ENCODE measurements around the gene CAPZB.

The CAPZB gene

GRCh38 chr1:19357299-19357986 is 127.9 kb downstream of the CAPZB start:
- H3K4me3 Mint-ChIP-seq = no peak overlapping the region
- H3K27ac Mint-ChIP-seq = peak overlapping the region; percentile 58
- no peak for DNase-seq
- H3K4me1 Mint-ChIP-seq (ENCODE audit: low read depth) = peaks cover 32% of the 10 kb centered on the region
- no peaks in the 10 kb centered on the region for H3K9me3 Mint-ChIP-seq
- H3K36me3 Mint-ChIP-seq (ENCODE audit: low read depth) = peaks cover 66% of the 10 kb centered on the region
- H3K27me3 Mint-ChIP-seq = no peaks in the 10 kb centered on the region

- no peak overlapping the region for H3K4me3 Mint-ChIP-seq
- peak overlapping the region; percentile 72 for H3K27ac Mint-ChIP-seq
- DNase-seq = no peak
- H3K4me1 Mint-ChIP-seq (ENCODE audit: low read depth) = peaks cover 21% of the 10 kb centered on the region
- H3K36me3 Mint-ChIP-seq (ENCODE audit: low read depth) = peaks cover 77% of the 10 kb centered on the region
- no peaks in the 10 kb centered on the region for H3K9me3 Mint-ChIP-seq
- H3K27me3 Mint-ChIP-seq = no peaks in the 10 kb centered on the region
Observed at GRCh38 chr1:19356266-19356665, 129.1 kb downstream of the CAPZB start.

DNA sequence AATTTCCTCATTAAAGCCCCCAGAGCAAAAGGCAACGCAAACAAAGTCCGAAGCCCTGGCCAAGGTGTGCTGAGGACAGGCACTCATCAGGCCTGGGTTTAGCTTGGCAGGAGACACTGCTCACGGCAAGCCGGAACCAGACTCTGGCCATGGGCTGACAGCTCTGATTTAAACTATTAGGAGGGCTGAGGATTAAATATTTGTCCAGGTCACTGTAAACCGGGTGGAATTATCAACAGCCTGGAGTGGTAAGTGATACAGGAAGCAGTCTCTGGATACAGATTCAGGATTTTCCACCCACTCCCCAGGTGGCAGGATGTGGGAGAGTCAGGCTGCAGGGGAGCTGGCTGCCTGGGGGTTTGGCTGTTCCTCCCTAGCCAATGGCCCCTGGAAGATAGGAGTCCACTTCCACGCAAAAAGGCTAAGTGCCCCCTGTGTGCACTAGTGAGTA is 130.8 kb downstream of the CAPZB start:
- H3K27me3 Mint-ChIP-seq = no peaks in the 10 kb centered on the region
- no peak overlapping the region for H3K4me3 Mint-ChIP-seq
- peaks cover 80% of the 10 kb centered on the region for H3K36me3 Mint-ChIP-seq (ENCODE audit: low read depth)
- no peaks in the 10 kb centered on the region for H3K9me3 Mint-ChIP-seq
- DNase-seq = no peak
- peaks cover 4% of the 10 kb centered on the region for H3K4me1 Mint-ChIP-seq (ENCODE audit: low read depth)
- no peak overlapping the region for H3K27ac Mint-ChIP-seq

DNA sequence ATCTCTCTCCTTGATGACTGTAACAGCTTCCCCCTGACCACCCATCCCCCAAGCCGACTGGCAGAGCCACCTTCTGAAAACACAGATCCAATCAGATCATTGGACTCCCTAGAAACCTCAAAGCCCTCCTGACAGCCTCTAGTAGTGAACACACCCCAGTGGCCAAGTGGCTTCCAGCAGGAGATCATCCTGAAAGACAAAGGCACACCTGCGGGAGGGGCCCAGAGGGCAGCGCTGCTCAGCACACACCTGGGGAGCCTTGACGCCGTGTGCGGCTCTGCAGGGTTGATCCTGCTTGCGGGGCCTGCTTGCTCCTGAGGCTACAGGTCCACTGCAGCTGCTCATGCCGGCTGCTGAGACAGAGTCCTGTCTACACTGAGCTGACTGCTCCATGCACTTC is 131.7 kb downstream of the CAPZB start:
- Mint-ChIP-seq H3K36me3 (ENCODE audit: low read depth) (peaks cover 89% of the 10 kb centered on the region), H3K4me3 (no peak overlapping the region), H3K4me1 (ENCODE audit: low read depth) (no peaks in the 10 kb centered on the region), H3K27ac (peak overlapping the region; percentile 72), H3K27me3 (no peaks in the 10 kb centered on the region), H3K9me3 (no peaks in the 10 kb centered on the region)
- no peak for DNase-seq

DNA sequence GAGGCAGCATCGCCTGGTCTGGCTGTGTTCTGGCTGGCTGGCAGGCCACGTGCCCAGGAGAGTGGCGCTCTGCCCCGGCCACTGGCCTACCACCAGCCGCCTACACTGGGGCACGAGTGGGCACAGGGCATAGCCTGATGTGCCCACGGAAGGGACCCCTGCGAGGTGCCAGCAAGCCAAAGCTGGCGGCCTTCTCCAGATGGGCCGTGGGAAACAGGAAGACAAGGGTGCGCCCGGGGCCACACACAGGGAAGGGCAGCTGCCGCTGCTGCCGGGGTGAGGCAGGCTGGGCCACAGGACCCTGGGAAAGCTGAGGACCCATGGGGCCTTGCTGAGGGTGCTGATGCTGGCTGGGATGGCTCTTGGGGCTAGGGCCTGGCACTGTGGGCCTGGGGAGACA is 132.5 kb downstream of the CAPZB start:
- H3K27ac Mint-ChIP-seq = peak overlapping the region; percentile 72
- H3K4me3 Mint-ChIP-seq = no peak overlapping the region
- peaks cover 92% of the 10 kb centered on the region for H3K36me3 Mint-ChIP-seq (ENCODE audit: low read depth)
- no peak for DNase-seq
- no peaks in the 10 kb centered on the region for H3K27me3 Mint-ChIP-seq
- H3K4me1 Mint-ChIP-seq (ENCODE audit: low read depth) = peaks cover 2% of the 10 kb centered on the region
- H3K9me3 Mint-ChIP-seq = no peaks in the 10 kb centered on the region

DNA sequence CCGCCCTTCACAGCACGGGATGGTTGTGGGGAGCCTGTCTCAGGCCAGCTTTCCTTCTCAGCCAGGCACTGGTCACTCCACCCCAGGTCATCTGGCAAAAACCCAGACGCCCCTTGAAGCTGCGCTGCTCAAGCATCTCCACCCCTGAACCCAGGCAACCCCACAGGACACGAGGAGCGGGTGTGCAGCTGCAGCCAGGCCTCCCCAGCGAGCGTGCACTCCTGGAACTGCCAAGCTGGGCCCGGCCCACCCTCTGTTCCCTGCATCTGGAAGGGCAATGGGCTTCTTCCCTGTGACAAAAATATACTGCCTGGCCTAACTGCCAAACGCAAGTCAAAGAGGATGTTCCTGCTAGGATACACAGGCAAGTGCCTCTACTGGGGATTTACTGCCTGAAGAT is 133.5 kb downstream of the CAPZB start:
- peaks cover 87% of the 10 kb centered on the region for H3K36me3 Mint-ChIP-seq (ENCODE audit: low read depth)
- no peak overlapping the region for H3K4me3 Mint-ChIP-seq
- peak overlapping the region; percentile 59 for H3K27ac Mint-ChIP-seq
- DNase-seq = no peak
- no peaks in the 10 kb centered on the region for H3K9me3 Mint-ChIP-seq
- peaks cover 3% of the 10 kb centered on the region for H3K4me1 Mint-ChIP-seq (ENCODE audit: low read depth)
- H3K27me3 Mint-ChIP-seq = no peaks in the 10 kb centered on the region

- no peak for DNase-seq
- Mint-ChIP-seq H3K27ac (peak overlapping the region; percentile 76), H3K27me3 (no peaks in the 10 kb centered on the region), H3K36me3 (ENCODE audit: low read depth) (peaks cover 80% of the 10 kb centered on the region), H3K4me1 (ENCODE audit: low read depth) (peaks cover 3% of the 10 kb centered on the region), H3K4me3 (no peak overlapping the region), H3K9me3 (no peaks in the 10 kb centered on the region)
Observed at GRCh38 chr1:19350566-19350965, 134.8 kb downstream of the CAPZB start.

DNA sequence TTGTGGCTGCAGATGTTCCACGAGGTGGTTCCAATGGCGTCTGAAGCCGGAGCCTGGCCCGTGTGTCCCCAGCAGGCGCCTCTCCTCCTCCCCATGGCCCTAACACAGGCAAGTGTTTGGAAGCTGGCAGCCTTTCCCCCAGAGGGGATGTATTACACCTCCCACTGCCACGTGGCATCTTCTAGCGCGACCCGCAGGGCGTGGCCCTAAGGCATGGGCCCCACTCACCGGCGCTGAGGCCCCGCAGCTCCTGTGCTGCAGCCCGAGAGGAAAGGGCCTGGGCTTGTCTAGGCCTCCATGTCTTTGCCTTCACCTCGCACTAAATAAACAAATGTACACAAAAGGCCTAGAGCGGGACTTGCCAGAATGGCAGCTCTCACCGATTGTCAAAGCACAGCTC is 135.3 kb downstream of the CAPZB start:
- no peak for DNase-seq
- Mint-ChIP-seq H3K4me1 (ENCODE audit: low read depth) (peaks cover 3% of the 10 kb centered on the region), H3K36me3 (ENCODE audit: low read depth) (peaks cover 80% of the 10 kb centered on the region), H3K4me3 (no peak overlapping the region), H3K9me3 (no peaks in the 10 kb centered on the region), H3K27ac (peak overlapping the region; percentile 76), H3K27me3 (no peaks in the 10 kb centered on the region)

DNA sequence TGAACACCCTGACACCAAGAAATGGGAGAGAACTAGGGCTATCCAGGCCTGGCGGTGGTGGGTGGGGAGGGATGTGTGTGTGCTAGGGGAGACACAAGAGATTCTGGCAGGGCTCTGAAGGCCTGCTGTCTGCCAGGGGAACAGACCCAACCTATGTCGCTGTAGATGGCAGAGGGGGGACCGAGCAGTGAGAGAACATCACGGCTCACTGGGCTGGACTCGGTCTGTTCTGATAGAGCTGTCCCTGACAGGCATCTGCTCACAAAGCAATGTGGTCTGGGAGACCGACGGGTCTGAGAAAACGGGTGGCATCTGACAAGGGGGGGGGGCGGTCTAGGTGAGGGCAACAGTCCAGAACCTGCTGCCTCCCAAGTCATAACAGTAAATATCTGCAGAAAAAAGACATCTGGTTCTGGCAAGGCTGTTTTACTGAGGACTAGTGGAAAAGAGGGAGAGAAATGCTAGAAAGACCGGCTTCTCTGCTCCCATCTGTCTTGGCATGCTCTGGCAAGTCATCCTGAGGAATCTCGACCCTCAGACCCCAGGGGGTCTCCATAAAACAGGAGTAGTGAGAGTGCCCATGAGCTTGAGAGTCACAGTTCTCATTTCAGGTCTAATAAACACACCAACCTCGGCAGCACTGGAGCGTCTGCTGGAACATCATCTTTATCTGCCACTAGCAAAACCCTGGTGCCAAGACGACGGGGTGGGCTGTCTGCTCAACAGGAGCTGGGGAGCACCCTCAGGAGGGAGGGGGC is 136.7 kb downstream of the CAPZB start:
- H3K27ac Mint-ChIP-seq = peak overlapping the region; percentile 82
- peaks cover 3% of the 10 kb centered on the region for H3K4me1 Mint-ChIP-seq (ENCODE audit: low read depth)
- no peak overlapping the region for H3K4me3 Mint-ChIP-seq
- H3K9me3 Mint-ChIP-seq = no peaks in the 10 kb centered on the region
- no peaks in the 10 kb centered on the region for H3K27me3 Mint-ChIP-seq
- peaks cover 80% of the 10 kb centered on the region for H3K36me3 Mint-ChIP-seq (ENCODE audit: low read depth)
- no peak for DNase-seq

DNA sequence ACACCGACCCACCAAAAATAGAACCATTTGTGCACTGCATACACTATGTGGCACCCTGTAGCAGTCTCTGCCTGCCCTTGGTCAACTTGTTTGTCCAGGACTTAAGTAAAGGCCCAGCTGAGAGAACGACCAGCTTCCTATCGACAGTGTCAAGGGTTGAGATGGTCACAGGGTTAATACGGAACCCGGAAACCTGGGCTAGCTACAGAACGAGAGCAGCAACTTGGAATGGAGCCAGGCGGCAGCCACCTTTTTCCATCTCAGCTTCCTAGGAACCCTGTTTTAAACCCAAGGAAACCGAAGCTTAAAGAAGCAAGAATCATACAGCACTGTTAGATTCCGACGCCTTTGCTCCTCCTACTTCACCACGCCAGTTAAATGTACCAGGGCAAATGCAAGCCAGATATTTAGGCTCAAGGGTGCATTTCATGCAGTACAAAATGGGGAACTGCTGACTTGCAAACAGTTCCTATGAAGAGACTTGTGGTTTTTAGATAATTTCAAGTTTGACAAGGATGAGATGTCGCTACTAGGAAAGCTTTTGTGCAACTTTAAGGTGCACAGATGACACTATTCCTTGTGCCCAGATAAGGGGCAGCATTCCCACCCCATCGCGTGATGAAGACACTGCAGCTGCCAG is 137.7 kb downstream of the CAPZB start:
- Mint-ChIP-seq H3K27me3 (no peaks in the 10 kb centered on the region), H3K36me3 (ENCODE audit: low read depth) (peaks cover 79% of the 10 kb centered on the region), H3K4me3 (no peak overlapping the region), H3K27ac (peak overlapping the region; percentile 82), H3K4me1 (ENCODE audit: low read depth) (peaks cover 3% of the 10 kb centered on the region), H3K9me3 (no peaks in the 10 kb centered on the region)
- DNase-seq = no peak

DNA sequence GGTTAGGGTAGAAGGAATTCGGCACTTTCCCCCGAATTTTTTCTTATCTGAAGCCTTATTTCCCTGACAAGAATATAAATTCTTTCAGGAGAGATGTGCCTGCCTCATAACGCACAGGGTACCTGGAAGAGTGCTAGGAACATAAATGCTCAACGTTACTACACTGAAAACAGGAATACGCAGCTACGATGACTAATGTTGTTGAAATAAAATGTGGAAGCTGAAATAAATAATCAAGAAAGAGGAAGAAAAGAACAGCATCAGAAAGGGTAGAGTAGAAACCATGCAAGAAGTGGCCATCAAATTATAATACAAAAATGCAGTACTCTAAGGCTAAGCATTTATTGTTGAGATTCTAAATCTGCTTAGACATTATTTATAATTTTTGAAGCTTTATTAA is 139.3 kb downstream of the CAPZB start:
- H3K27ac Mint-ChIP-seq = peak overlapping the region; percentile 35
- peaks cover 83% of the 10 kb centered on the region for H3K36me3 Mint-ChIP-seq (ENCODE audit: low read depth)
- no peaks in the 10 kb centered on the region for H3K9me3 Mint-ChIP-seq
- no peak for DNase-seq
- H3K4me3 Mint-ChIP-seq = no peak overlapping the region
- no peaks in the 10 kb centered on the region for H3K27me3 Mint-ChIP-seq
- peaks cover 11% of the 10 kb centered on the region for H3K4me1 Mint-ChIP-seq (ENCODE audit: low read depth)

DNA sequence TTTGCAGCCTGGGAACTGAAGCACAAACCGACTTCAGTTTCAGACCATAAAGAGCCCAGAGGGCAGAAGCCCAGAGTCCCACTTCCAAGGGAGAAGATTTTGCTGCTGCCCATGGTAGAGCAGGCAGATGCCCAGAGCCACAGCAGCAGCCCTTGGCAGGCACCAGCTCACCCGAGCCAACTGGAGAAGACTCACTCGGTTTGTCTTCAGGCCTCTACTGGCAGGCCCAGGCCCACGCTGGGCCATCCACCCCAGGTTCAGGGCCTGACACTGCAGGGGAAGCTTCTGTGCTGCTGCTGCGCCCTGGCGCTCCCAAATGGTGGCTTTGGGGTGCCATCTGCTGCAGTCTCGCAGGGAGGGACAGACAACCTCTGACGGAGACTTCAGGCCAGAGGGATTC is 139.9 kb downstream of the CAPZB start:
- H3K9me3 Mint-ChIP-seq = no peaks in the 10 kb centered on the region
- H3K36me3 Mint-ChIP-seq (ENCODE audit: low read depth) = peaks cover 87% of the 10 kb centered on the region
- peaks cover 11% of the 10 kb centered on the region for H3K4me1 Mint-ChIP-seq (ENCODE audit: low read depth)
- peak overlapping the region; percentile 47 for H3K27ac Mint-ChIP-seq
- no peak for DNase-seq
- no peak overlapping the region for H3K4me3 Mint-ChIP-seq
- no peaks in the 10 kb centered on the region for H3K27me3 Mint-ChIP-seq

DNA sequence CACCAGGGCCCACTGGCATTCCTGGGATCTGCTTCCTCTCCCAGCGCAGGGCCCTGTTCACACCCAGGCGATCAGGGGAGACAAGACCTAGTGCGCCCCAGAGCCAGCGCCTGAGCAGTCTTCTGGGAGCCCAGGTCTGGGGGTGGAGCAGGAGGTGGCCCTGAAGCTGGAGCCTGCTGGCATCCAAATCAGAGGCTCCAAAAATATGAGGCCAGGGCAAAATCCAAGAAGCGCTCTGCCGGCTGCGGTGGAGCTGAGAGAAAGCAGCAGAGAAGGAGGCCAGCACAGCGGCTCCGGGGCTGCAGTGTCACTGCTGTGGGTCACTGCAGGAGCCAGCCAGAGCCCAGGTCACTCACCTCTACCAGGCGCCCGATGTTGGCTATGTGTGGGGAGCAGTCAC is 140.5 kb downstream of the CAPZB start:
- H3K4me3 Mint-ChIP-seq = no peak overlapping the region
- H3K27me3 Mint-ChIP-seq = no peaks in the 10 kb centered on the region
- peaks cover 86% of the 10 kb centered on the region for H3K36me3 Mint-ChIP-seq (ENCODE audit: low read depth)
- DNase-seq = no peak
- peak overlapping the region; percentile 80 for H3K27ac Mint-ChIP-seq
- H3K4me1 Mint-ChIP-seq (ENCODE audit: low read depth) = peaks cover 11% of the 10 kb centered on the region
- H3K9me3 Mint-ChIP-seq = no peaks in the 10 kb centered on the region

GRCh38 chr1:19344372-19344810 is 140.9 kb downstream of the CAPZB start:
- H3K27ac Mint-ChIP-seq = peak overlapping the region; percentile 80
- H3K36me3 Mint-ChIP-seq (ENCODE audit: low read depth) = peaks cover 83% of the 10 kb centered on the region
- H3K9me3 Mint-ChIP-seq = no peaks in the 10 kb centered on the region
- H3K4me3 Mint-ChIP-seq = no peak overlapping the region
- peak; percentile 64 for DNase-seq
- H3K4me1 Mint-ChIP-seq (ENCODE audit: low read depth) = peaks cover 11% of the 10 kb centered on the region
- no peaks in the 10 kb centered on the region for H3K27me3 Mint-ChIP-seq

All from activated T-cell treated with anti-CD3 and anti-CD28 coated beads, Interleukin-2, amount 50 U/mL, for 24 hours (primary cell).